Lower leg skin (tissue), 4 donors: ENCODE data around the gene LRRC27. TPM values are rescaled to one million over a fixed set of nuclear protein-coding genes. Genes with fewer than 3 reads are reported as not detected.
"Not testable (repeated sequence)": the region's sequence is repeated elsewhere in the genome, so short reads cannot be mapped to it uniquely, and the experiment has no call there.

ENCODE experiments used
- DNase-seq, 2 donors: peaks; one replicate each; pipeline ENCODE4 v3.0.0-alpha.2; 2019; ENCODE audit warnings: low spot score in 2 of 2
- H3K4me3 ChIP-seq: fragments of 200-600 bp; sonication (generic); 2 replicates; pipeline ENCODE4 v1.5.1; 2017; ENCODE audit warnings: mild to moderate bottlenecking, low read depth; ENCODE audit not compliant: poor library complexity, severe bottlenecking
- POLR2A ChIP-seq, 2 donors: fragments of 450-650 bp; IDR thresholded peaks; one replicate each; pipeline ENCODE4 v1.6.1; 2016 to 2017; ENCODE audit warnings: antibody characterized with exemption in 2 of 2, mild to moderate bottlenecking in 1 of 2, moderate library complexity in 1 of 2
- WGBS, 2 donors: methylation state at CpG; one replicate each; pipeline ENCODE4 v1.1.5; 2018; 5-methylcytosine and 5-hydroxymethylcytosine counted together
- intact Hi-C: fragments of 100-400 bp; cut with DNase I; formaldehyde crosslinking; loops from one replicate; pipeline ENCODE4 v1.15.0; 2023; ENCODE audit warnings: low total_unique reads
- total RNA-seq, 4 donors: library from RNA; depleted of rRNA; stranded (reverse); fragments of >200 nt; gene quantifications; one replicate each; pipeline ENCODE4 v1.1.0, GENCODE V29; 2016
- TF ChIP-seq, protein P1 (sequence below), 3 donors: fragments of 450-650 bp; IDR thresholded peaks; one replicate each; pipeline ENCODE4 v1.5.1; 2016; ENCODE audit warnings: antibody characterized with exemption in 3 of 3, mild to moderate bottlenecking in 3 of 3, moderate library complexity in 2 of 3

Gene LRRC27
- total RNA-seq, 4 donors from 2014 or later: 3.1 to 11.3 (median 8.5) TPM

DNA sequence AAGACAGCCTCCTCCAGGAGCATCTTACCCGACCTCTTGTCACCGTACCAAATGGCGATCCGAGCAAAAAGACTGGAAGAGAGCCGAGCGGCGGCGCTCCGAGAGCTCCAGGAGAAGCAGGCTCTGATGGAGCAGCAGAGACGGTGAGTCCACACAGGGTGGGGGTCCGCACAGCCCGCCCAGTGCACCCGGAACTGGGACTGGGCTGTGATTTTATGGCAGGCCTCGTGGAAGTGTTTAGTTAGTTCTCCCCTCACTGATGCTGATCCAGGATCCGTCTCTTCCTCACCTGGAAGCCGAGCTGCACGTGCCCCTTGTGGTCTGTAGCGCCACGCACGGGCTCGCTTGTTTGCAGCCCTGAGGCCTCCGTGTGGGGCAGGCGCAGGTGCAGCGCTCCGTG, 19.6 kb downstream of the LRRC27 start:
- TF ChIP-seq, protein P1, sequence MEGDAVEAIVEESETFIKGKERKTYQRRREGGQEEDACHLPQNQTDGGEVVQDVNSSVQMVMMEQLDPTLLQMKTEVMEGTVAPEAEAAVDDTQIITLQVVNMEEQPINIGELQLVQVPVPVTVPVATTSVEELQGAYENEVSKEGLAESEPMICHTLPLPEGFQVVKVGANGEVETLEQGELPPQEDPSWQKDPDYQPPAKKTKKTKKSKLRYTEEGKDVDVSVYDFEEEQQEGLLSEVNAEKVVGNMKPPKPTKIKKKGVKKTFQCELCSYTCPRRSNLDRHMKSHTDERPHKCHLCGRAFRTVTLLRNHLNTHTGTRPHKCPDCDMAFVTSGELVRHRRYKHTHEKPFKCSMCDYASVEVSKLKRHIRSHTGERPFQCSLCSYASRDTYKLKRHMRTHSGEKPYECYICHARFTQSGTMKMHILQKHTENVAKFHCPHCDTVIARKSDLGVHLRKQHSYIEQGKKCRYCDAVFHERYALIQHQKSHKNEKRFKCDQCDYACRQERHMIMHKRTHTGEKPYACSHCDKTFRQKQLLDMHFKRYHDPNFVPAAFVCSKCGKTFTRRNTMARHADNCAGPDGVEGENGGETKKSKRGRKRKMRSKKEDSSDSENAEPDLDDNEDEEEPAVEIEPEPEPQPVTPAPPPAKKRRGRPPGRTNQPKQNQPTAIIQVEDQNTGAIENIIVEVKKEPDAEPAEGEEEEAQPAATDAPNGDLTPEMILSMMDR (IDR thresholded peaks at IDR 0.05): no peak
- TF ChIP-seq POLR2A (IDR thresholded peaks at IDR 0.05): no peak
- no peak for DNase-seq
- WGBS, 2 donors: 90 to 94% methylated on average over 25 of the region's 25 CpGs
- no peak overlapping the region for H3K4me3 ChIP-seq
- intact Hi-C loops: loop anchor here (5.0 kb wide), 1 partner anchor 129 kb away; no protein-coding TSS in a partner anchor

DNA sequence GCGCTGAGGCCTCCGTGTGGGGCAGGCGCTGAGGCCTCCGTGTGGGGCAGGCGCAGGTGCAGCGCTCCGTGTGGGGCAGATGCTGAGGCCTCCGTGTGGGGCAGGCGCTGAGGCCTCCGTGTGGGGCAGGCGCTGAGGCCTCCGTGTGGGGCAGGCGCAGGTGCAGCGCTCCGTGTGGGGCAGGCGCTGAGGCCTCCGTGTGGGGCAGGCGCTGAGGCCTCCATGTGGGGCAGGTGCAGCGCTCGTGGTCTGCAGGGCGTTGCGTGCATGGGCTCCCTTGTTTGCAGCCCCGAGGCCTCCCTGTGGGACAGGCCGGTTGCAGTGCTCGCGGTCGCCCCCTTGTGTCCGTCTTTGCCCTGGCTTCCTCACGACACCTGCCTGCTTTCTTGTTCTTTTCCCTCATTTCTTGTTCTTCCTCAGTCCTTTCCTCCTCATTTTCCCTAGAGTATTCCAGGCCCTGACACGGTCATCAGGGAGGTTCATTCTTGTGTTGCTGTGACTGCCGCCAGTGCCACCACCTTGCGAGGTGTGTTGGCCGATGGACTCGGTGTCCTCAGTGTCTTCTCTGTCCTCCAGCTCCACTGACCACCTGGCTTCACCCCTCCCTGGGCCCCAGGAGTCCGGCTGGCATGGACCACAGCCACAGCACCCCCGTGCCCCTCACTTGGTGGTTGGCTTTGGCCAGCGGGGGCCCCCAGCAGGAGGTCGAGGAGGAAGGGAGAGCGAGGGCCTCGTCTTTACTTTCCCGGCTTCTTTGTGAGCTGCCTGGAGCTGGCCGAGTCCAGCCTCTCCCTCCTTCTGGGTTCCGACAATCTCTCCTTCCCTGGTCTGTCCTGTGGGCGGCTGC, 20.7 kb downstream of the LRRC27 start:
- 70 to 73% methylated on average over 23 to 43 of the region's 44 CpGs for WGBS, 2 donors

DNA sequence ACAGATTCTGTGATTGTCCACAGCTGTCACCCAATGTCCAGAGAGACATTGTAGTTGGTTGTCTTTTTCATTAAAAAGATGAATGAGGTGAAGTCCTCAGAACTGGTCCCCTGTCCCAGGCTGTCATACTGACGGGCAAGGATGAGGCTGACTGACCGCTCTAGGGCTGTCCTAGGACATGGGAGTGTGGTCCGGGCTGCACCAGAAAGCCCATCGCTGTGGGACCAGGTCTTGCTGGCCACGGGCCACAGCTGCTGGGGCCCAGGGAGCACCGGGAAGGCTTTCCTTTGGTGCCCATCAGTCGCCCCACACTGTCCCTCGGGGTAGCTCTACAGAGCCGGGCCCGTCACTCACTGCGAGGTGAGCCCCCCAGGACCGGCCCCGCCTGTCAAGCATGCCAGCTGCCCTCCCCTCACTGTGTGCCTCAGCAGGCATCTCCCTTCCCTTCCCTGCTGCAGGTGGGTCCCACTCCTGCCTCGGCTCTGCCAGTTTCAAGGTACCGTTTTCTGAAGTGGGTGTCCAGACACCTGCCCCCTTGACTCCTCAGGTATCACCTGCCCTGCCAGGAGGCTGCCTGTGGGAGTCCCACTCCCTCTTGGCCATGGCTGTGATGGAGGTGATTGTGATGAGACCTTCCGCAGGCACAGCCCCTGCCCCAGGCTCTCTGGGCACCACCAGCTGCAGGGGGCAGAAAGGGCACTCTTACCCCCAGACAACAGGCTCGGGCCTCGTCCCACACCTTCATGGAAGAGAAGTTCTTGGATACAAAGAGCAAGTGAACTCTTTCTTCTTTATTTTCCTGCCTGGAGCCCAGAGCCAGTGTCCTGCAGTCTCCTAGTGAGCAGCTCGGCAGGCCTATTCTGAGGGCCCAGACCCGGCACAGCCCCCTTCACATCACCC, 21.7 kb downstream of the LRRC27 start:
- intact Hi-C loops: loop anchor here (5.0 kb wide), 1 partner anchor 131 kb away; no protein-coding TSS in a partner anchor

More for the DNA sequence above, 20.7 kb downstream of the LRRC27 start:
- not testable (repeated sequence) for H3K4me3 ChIP-seq
- intact Hi-C loops: loop anchor here (5.0 kb wide), 1 partner anchor 130 kb away; no protein-coding TSS in a partner anchor
- peak in 1 of 2 donors; percentile 93 for DNase-seq
- TF ChIP-seq, protein P1 (IDR thresholded peaks at IDR 0.05): peak in 1 of 3 donors; percentile 24

DNA sequence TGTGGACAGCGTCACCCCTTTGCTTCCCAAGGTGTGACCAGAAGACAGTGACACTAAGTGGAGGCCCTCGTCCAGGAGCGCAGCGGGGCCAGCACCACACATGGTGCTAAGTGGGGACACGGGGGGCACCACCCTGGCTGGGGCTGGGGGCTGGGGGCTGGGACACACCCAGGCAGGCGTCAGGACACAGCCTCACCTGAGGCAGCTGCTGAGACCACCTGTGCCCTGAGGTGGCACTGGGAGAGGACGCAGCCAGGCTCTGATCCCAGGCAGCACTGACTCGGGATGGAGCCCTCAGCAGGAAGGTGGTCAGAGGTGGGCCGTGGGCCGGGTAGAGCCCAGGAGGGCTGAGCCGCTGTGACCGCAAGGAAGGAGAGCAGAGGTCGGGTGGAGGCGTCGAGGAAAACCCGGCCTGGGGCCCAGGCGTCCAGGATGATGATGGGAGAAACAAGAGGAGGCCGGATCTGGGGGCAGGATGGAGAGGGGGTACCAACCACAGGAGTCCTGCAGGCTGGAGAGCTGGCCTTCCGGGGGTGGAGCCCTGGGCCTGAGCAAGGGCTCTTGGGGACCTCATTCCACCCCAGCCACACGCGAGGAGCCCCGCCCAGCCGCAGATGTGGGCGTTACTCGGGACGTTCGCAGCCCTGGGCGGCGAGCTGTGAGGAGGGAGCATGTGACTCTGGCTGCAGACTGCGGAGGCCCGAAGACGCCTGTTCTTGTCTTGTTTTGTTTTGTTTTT, 22.5 kb downstream of the LRRC27 start:
- intact Hi-C loops: loop anchor here (5.0 kb wide), 1 partner anchor 132 kb away; no protein-coding TSS in a partner anchor
- no peak overlapping the region for H3K4me3 ChIP-seq
- DNase-seq: no peak
- 84 to 88% methylated on average over 26 to 28 of the region's 32 CpGs for WGBS, 2 donors
- no peak for TF ChIP-seq POLR2A (IDR thresholded peaks at IDR 0.05)
- TF ChIP-seq, protein P1 (IDR thresholded peaks at IDR 0.05): no peak

More for the DNA sequence above, 21.7 kb downstream of the LRRC27 start:
- no peak overlapping the region for H3K4me3 ChIP-seq
- 89 to 95% methylated on average over 19 to 20 of the region's 20 CpGs for WGBS, 2 donors
- DNase-seq: no peak
- no peak for TF ChIP-seq POLR2A (IDR thresholded peaks at IDR 0.05)
- TF ChIP-seq, protein P1 (IDR thresholded peaks at IDR 0.05): no peak

DNA sequence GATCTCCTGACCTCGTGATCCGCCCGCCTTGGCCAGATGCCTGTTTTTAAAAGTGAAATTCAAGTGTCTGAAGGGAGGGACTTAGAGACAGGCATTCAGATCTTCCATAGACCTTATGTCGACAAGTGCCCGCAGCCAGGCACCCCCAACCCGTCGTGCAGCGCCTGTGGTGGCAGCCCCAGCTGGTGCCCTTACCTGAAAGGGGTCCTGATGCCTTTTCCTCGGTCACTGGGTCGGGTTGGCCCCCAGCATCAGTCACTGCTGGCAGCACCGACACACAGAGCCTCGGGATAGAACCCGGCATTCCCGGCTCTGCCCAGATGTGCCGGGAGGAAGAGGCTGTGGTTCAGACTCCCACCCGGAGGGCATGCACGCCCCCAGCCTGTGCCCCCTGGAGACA, 23.3 kb downstream of the LRRC27 start:
- no peak for DNase-seq
- WGBS, 2 donors: 94 to 95% methylated on average over 17 of the region's 17 CpGs
- no peak overlapping the region for H3K4me3 ChIP-seq
- intact Hi-C loops: no loop called here
- TF ChIP-seq, protein P1 (IDR thresholded peaks at IDR 0.05): no peak
- no peak for TF ChIP-seq POLR2A (IDR thresholded peaks at IDR 0.05)
